ENCODE results near the gene EYA2. TPM values are rescaled to one million over a fixed set of nuclear protein-coding genes. Genes with fewer than 3 reads are reported as not detected.
A peak's percentile ranks its signal among the peaks of the same experiment; 100 is the strongest.
"Not testable (repeated sequence)": the region's sequence is repeated elsewhere in the genome, so short reads cannot be mapped to it uniquely, and the experiment has no call there.

The EYA2 gene
- total and polyA plus RNA-seq, 9 donors = 1.5 to 8.6 (median 3.2) TPM

- DNase-seq = no peak
- Histone ChIP-seq H3K4me1 (ENCODE audit: control insufficient read depth, insufficient read depth, low read length) (peaks cover 3% of the 10 kb centered on the region), H3K27ac (ENCODE audit: low read length) (no peak overlapping the region), H3K4me3 (ENCODE audit: low read length) (no peak overlapping the region), H3K36me3 (ENCODE audit: control insufficient read depth, insufficient read depth, low read length) (no peaks in the 10 kb centered on the region), H3K9me3 (replicated peaks; ENCODE audit: control insufficient read depth, low read depth, low read length) (no peaks in the 10 kb centered on the region), H3K27me3 (ENCODE audit: control insufficient read depth, insufficient read depth, low read length) (no peaks in the 10 kb centered on the region)
- 84% methylated on average over 14 of the region's 21 CpGs for WGBS (ENCODE audit: insufficient coverage)
Measured at GRCh38 chr20:47174456-47175243, 280.0 kb downstream of the EYA2 start.

DNA sequence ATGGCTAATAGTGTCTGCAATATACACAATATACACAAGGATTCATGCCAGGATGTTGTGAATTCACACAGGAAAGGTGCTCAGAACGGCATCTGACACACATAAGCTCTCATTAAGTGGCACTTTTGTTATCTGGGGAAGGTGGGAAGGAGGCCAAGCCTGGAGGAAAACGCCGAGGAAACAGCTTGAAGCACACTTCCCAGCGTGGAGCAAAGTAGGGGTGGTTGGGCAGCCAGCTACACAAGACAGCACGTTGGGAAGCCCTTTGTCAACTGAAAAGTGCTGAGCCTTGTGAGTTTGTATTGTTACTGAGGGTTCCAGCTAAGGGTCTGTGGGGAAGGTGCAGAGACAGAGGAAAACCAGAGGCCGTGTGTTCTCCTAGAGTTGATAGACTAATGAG is 280.9 kb downstream of the EYA2 start:
- H3K27ac ChIP-seq (ENCODE audit: low read length) = no peak overlapping the region
- no peaks in the 10 kb centered on the region for H3K27me3 ChIP-seq (ENCODE audit: control insufficient read depth, insufficient read depth, low read length)

GRCh38 chr20:47176217-47176616 is 281.6 kb downstream of the EYA2 start:
- WGBS (ENCODE audit: insufficient coverage) = 82% methylated on average over 3 of the region's 5 CpGs
- H3K4me3 ChIP-seq (ENCODE audit: low read length); H3K36me3 ChIP-seq (ENCODE audit: control insufficient read depth, insufficient read depth, low read length); H3K4me1 ChIP-seq (ENCODE audit: control insufficient read depth, insufficient read depth, low read length); DNase-seq; H3K27me3 ChIP-seq (ENCODE audit: control insufficient read depth, insufficient read depth, low read length); H3K9me3 ChIP-seq (replicated peaks; ENCODE audit: control insufficient read depth, low read depth, low read length); H3K27ac ChIP-seq (ENCODE audit: low read length): not testable (repeated sequence)

More for the DNA sequence above, 280.9 kb downstream of the EYA2 start:
- Histone ChIP-seq H3K4me3 (ENCODE audit: low read length) (no peak overlapping the region), H3K9me3 (replicated peaks; ENCODE audit: control insufficient read depth, low read depth, low read length) (no peaks in the 10 kb centered on the region), H3K4me1 (ENCODE audit: control insufficient read depth, insufficient read depth, low read length) (peaks cover 3% of the 10 kb centered on the region), H3K36me3 (ENCODE audit: control insufficient read depth, insufficient read depth, low read length) (no peaks in the 10 kb centered on the region)
- WGBS (ENCODE audit: insufficient coverage) = 55% methylated on average over 5 of the region's 6 CpGs
- DNase-seq = peak; percentile 44

GRCh38 chr20:47178277-47178676 is 283.6 kb downstream of the EYA2 start:
- no peak overlapping the region for H3K27ac ChIP-seq (ENCODE audit: low read length)
- no peaks in the 10 kb centered on the region for H3K4me1 ChIP-seq (ENCODE audit: control insufficient read depth, insufficient read depth, low read length)
- 58% methylated on average over 2 of the region's 3 CpGs for WGBS (ENCODE audit: insufficient coverage)
- no peaks in the 10 kb centered on the region for H3K36me3 ChIP-seq (ENCODE audit: control insufficient read depth, insufficient read depth, low read length)
- no peak for DNase-seq
- no peak overlapping the region for H3K4me3 ChIP-seq (ENCODE audit: low read length)
- no peaks in the 10 kb centered on the region for H3K27me3 ChIP-seq (ENCODE audit: control insufficient read depth, insufficient read depth, low read length)
- no peaks in the 10 kb centered on the region for H3K9me3 ChIP-seq (replicated peaks; ENCODE audit: control insufficient read depth, low read depth, low read length)

DNA sequence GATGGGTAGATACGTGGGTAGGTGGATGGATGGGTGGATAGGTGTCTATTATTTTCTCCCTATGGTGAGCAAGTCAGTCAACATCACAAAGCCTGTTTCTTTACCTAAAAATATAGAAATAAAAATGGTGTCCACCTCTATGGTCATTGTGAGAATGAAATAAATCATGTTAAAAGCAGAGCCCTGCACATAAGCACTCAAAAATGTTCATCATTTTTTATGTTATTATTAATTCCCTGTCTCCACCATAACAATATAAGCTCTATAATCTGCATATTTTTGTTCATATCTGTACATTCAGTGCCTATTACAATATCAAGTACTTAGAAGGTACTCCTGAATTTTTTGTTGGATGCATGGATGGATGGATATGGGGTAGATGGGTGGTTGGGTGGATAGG is 284.2 kb downstream of the EYA2 start:
- H3K4me1 ChIP-seq (ENCODE audit: control insufficient read depth, insufficient read depth, low read length) = peaks cover 4% of the 10 kb centered on the region
- DNase-seq = no peak
- no CpG with 5 or more reads among the region's 1 CpG for WGBS (ENCODE audit: insufficient coverage)
- H3K9me3 ChIP-seq (replicated peaks; ENCODE audit: control insufficient read depth, low read depth, low read length) = no peaks in the 10 kb centered on the region
- H3K27ac ChIP-seq (ENCODE audit: low read length) = no peak overlapping the region
- H3K36me3 ChIP-seq (ENCODE audit: control insufficient read depth, insufficient read depth, low read length) = no peaks in the 10 kb centered on the region
- H3K27me3 ChIP-seq (ENCODE audit: control insufficient read depth, insufficient read depth, low read length) = no peaks in the 10 kb centered on the region
- no peak overlapping the region for H3K4me3 ChIP-seq (ENCODE audit: low read length)

DNA sequence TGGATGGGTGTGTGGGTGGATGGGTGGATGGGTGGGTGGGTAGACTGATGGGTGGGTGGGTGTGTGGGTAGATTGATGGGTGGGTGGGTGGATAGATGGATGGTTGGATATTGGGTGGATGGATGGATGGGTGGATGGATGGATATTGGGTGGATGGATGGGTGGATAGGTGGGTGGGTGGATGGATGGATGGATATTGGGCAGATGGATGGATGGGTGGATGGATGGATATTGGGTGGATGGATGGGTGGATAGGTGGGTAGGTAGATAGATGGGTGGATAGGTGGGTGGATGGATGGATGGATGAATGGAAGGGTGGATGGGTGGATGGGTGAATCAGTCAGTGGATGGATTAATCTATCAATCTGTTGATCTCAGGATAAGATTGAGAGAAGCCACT is 284.6 kb downstream of the EYA2 start:
- DNase-seq = no peak

DNA sequence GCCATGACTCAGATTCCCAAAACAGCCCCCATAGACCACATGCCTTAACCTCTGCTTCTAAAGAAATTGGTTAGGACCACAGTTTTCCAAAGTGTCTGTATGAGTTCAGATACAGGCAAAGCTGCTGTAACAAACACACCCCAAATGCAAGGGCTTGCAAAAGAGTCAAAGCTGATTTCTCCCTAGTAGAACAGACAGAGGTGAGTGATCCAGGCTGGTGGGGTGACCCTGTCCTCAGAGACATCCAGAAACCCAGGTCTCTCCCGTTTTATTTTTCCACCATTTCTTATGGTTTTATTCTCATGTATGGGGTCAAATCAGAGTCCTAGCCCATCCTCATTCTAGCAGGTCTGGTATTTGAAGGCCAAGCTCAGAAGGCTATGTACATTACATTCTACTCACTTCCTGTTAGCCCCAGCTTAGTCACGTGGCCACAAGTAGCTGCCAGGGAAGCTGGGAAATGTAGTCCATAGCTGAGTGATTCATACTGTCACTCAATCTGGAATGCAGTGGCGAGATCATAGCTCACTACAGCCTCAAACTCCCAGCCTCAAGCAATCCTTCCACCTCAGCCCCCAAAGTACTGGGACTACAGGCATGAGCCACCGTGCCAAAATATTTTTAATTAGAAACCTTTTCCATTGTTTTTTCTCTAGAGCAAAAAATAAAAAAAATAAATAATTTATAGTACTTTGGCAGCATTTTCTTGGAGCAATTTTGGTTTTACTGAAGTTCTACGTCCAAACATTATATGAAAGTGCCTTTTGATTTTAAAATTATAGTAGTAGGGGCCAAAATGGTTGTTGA is 286.6 kb downstream of the EYA2 start:
- WGBS (ENCODE audit: insufficient coverage) = 75% methylated on average over 2 of the region's 5 CpGs
- peak; percentile 52 for DNase-seq

More for the DNA sequence above, 284.6 kb downstream of the EYA2 start:
- Histone ChIP-seq H3K27ac (ENCODE audit: low read length) (no peak overlapping the region), H3K36me3 (ENCODE audit: control insufficient read depth, insufficient read depth, low read length) (no peaks in the 10 kb centered on the region), H3K4me3 (ENCODE audit: low read length) (no peak overlapping the region), H3K4me1 (ENCODE audit: control insufficient read depth, insufficient read depth, low read length) (peaks cover 4% of the 10 kb centered on the region), H3K27me3 (ENCODE audit: control insufficient read depth, insufficient read depth, low read length) (no peaks in the 10 kb centered on the region), H3K9me3 (replicated peaks; ENCODE audit: control insufficient read depth, low read depth, low read length) (no peaks in the 10 kb centered on the region)

GRCh38 chr20:47183367-47183766 is 288.7 kb downstream of the EYA2 start:
- Histone ChIP-seq H3K9me3 (replicated peaks; ENCODE audit: control insufficient read depth, low read depth, low read length) (no peaks in the 10 kb centered on the region), H3K36me3 (ENCODE audit: control insufficient read depth, insufficient read depth, low read length) (no peaks in the 10 kb centered on the region), H3K27me3 (ENCODE audit: control insufficient read depth, insufficient read depth, low read length) (no peaks in the 10 kb centered on the region), H3K4me1 (ENCODE audit: control insufficient read depth, insufficient read depth, low read length) (peaks cover 4% of the 10 kb centered on the region), H3K27ac (ENCODE audit: low read length) (peak overlapping the region; percentile 15), H3K4me3 (ENCODE audit: low read length) (no peak overlapping the region)
- 18% methylated on average over 4 of the region's 9 CpGs for WGBS (ENCODE audit: insufficient coverage)
- DNase-seq = peak; percentile 68

More for the DNA sequence above, 286.6 kb downstream of the EYA2 start:
- Histone ChIP-seq H3K4me1 (ENCODE audit: control insufficient read depth, insufficient read depth, low read length) (peaks cover 4% of the 10 kb centered on the region), H3K27ac (ENCODE audit: low read length) (no peak overlapping the region), H3K27me3 (ENCODE audit: control insufficient read depth, insufficient read depth, low read length) (no peaks in the 10 kb centered on the region), H3K9me3 (replicated peaks; ENCODE audit: control insufficient read depth, low read depth, low read length) (no peaks in the 10 kb centered on the region), H3K4me3 (ENCODE audit: low read length) (no peak overlapping the region), H3K36me3 (ENCODE audit: control insufficient read depth, insufficient read depth, low read length) (no peaks in the 10 kb centered on the region)

DNA sequence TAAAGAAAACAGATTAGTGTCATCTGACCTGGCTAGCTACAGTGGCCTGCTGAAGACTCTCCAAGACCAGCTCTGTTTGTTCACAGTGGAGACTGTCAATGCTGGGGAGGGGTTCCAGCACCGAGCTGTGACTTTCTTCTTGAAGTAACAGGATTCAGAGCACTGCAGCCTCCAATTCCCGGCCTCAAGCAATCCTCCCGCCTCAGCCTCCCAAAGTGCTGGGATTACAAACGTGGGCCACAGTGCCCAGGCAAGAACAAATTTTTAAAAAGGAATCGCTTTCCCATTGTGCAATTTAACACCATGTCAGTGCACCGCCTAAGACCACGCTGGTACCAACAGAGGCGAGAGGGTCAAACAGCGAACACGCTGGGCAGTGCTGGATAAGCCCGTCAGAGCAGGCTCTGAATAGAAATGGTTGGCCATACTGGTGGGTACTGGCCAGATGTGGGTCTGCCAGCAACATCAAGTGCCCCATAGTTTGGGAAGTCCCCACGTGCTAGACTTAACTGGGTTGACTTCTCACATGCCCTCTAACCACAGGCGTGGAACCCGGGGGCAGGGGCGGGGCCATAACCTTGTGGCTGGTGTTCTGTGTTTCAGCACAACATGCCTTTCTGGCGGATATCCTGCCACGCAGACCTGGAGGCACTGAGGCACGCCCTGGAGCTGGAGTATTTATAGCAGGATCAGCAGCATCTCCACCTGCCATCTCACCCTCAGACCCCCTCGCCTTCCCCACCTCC is 293.0 kb downstream of the EYA2 start:
- 80% methylated on average over 18 of the region's 19 CpGs for WGBS (ENCODE audit: insufficient coverage)
- no peak for DNase-seq
- Histone ChIP-seq H3K27me3 (ENCODE audit: control insufficient read depth, insufficient read depth, low read length) (no peaks in the 10 kb centered on the region), H3K27ac (ENCODE audit: low read length) (no peak overlapping the region), H3K36me3 (ENCODE audit: control insufficient read depth, insufficient read depth, low read length) (no peaks in the 10 kb centered on the region), H3K9me3 (replicated peaks; ENCODE audit: control insufficient read depth, low read depth, low read length) (no peaks in the 10 kb centered on the region), H3K4me1 (ENCODE audit: control insufficient read depth, insufficient read depth, low read length) (peaks cover 4% of the 10 kb centered on the region), H3K4me3 (ENCODE audit: low read length) (no peak overlapping the region)

GRCh38 chr20:47188540-47188939 is 293.9 kb downstream of the EYA2 start:
- H3K36me3 ChIP-seq (ENCODE audit: control insufficient read depth, insufficient read depth, low read length) = no peaks in the 10 kb centered on the region
- peaks cover 2% of the 10 kb centered on the region for H3K4me1 ChIP-seq (ENCODE audit: control insufficient read depth, insufficient read depth, low read length)
- no peak for DNase-seq
- no peaks in the 10 kb centered on the region for H3K27me3 ChIP-seq (ENCODE audit: control insufficient read depth, insufficient read depth, low read length)
- H3K27ac ChIP-seq (ENCODE audit: low read length) = no peak overlapping the region
- H3K9me3 ChIP-seq (replicated peaks; ENCODE audit: control insufficient read depth, low read depth, low read length) = no peaks in the 10 kb centered on the region
- WGBS (ENCODE audit: insufficient coverage) = 87% methylated on average over 3 of the region's 5 CpGs
- no peak overlapping the region for H3K4me3 ChIP-seq (ENCODE audit: low read length)

Measured in muscle of leg (tissue), 11 donors.